Stimulated activated CD8-positive, alpha-beta memory T cell treated with anti-CD3 and anti-CD28 coated beads, Interleukin-4, amount 100 ng/mL, for 4 hours (primary cell): ENCODE results near the gene ARX.

Experiments used
- DNase-seq, 2 donors: peaks; one replicate each; pipeline ENCODE4 v3.0.0-alpha.2; 2020; ENCODE audit warnings: low read depth in 2 of 2, low spot score in 1 of 2

Gene ARX

DNA sequence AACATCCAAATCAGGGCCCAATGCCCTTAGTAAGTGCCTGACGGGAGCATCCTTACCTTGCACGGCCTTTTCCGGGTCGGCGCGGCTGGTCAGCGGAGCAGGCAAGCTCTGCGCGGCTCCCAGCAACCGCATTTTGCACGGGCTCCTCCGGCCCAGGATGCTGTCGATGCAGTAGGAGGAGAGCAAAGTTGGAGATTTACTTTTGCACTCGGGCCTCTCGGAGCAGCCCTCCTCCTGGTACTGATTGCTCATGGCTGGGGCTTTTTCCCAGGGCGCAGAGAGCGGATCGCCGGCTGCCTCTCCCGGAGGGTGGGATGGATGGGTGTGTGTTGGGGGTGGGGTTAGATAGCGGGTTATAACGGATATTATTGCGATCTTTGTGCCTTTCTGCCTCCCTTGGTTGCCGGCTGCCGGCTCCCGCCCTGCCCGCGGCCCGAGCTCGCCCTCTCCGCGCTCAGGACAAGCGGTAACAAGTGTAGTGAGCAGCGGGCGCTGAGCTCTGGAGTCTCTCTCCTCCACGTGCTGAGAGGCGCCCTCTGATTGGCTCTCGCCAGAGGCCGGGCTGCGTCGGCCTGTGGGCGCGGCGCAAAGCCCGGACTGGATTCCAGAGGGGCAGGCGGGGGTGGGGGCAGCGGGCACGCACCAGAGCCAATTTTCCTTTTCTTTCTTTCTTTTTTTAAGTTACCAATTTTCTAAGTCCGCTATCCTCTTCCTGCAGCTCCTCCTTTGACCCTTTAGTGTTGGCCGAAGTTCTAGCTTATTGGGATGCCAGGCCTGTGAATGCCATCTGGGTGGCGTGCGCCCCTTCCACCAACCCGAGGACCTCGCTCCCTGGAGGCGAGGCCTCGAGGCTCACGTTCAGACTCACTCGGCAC lies at the start of gene ARX:
TSS of gene ARX (minus strand) at position 480 of the 875 bp plus-strand sequence. CDS start at position 252, 228 bp downstream.
- DNase-seq: no peak

GRCh38 chrX:25059273-25059672 lies 43.5 kb upstream of the ARX start:
- DNase-seq: no peak

DNA sequence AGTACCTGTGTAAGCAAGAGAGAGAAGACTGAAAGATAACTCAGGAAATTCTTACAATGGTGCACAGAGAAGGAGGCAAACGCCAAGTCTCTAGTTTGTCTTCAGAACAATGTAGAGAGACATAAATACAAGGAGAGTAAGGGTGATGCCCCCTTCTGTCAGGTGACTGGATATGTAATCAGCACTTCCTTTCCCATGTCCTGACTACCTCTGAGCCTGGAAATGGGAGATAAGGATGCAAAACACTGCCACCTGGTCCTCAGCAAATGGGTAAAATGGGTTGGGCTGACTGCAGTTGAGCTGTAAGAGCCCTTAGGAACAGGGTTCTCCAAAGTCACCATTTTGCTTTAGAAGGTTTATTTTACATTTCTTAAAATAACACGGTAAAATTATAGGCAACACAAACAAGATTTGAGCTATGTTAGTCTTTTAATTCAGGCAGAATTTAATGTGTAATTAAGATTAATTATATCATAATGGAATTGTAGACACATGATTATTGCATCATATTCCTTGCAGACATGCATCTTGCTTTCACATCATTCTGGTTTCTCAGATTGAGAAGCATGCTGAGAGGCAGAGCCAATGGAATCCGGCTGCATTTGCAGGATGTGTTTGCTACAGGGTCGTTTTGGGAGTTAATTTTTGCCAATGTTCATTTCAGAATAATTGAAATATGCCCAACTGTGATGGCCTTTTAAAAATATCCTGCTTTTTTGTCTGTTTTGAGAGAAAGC lies 37.2 kb upstream of the ARX start:
- DNase-seq: no peak

DNA sequence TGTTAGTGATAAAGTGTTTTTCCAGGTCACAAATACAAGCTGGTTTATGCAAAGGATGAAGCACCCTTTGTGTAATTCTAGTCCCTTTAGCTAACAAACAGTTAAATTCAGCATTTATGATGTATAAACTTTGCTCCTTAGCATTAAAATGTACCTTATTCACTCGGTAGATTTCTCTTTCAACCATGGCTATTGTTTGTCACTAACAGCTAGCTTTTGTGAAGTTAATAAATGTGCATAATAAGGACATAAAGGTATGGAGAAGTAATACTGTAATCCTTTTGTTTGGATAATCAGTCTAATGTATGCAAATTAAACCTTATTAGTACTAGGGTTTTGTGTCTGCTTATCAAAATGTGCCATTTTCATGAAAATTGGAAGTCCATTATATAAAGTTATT lies 34.2 kb upstream of the ARX start:
- DNase-seq: no peak

- no peak for DNase-seq
Observed at GRCh38 chrX:25049357-25049756, 33.6 kb upstream of the ARX start.

GRCh38 chrX:25048178-25048577 lies 32.4 kb upstream of the ARX start:
- no peak for DNase-seq

DNA sequence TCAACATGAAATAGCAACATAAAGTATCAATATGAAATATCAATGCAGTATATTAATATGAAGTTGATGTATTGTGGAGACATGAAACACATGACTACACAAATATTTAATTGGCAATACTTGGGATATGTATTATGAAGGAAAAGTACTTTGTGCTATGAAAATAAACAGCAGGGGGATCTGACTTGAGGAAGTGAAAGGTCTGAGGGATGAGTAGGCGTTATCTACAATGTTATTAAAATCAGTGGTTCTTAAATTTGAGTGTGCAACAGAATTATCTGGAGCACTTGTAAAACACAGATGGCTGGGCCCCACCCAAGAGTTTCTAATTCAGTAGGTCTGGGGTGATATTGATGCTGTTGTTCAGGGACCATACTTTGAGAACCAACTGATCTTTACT lies 27.4 kb upstream of the ARX start:
- no peak for DNase-seq

DNA sequence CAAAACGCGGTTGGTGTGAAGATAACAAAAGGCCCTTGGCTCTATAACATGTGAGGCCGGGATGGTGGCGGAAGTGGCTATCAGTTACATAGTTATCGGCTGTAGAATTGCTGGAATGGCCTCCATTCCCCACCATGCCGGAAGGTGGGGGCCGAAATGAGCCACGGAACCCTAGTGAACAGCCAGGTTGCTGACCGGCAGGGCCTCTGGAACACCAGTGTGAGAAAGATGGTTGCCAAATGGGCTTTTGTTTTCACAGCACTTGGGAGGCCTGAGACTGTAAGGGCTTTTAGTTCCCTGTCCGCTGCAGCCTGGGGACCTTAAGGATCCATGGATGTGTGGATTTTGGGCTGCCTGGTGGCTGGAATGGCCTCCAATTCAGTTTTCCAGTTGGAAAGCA lies 23.3 kb upstream of the ARX start:
- no peak for DNase-seq

GRCh38 chrX:25034889-25035288 lies 19.1 kb upstream of the ARX start:
- DNase-seq: no peak

- DNase-seq: no peak
Observed at GRCh38 chrX:25029288-25029825, 13.6 kb upstream of the ARX start.

- DNase-seq: no peak
Observed at GRCh38 chrX:25028726-25029125, 13.0 kb upstream of the ARX start.

DNA sequence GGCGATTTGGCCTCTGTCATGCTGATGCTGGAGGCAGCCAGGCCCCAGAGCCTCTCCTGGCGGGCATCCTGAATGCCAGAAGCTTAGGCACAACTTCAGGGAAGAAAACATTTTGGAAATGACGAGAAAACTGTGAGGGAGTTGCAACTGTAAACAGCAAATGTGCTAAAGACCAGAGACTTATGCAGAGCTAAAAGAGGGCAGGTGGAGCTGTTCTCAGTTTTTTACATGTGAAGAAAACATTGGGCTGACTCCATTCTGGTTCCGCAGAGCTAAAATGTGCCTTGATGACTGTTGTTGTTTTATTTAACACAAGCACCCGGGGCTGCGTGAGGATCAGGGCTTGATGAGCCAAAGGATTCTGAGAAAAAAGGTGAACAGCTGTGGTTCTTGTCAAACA lies 10.8 kb upstream of the ARX start:
- DNase-seq: no peak

GRCh38 chrX:25025615-25026014 lies 9.8 kb upstream of the ARX start:
- DNase-seq: no peak

- no peak for DNase-seq
Observed at GRCh38 chrX:25023908-25024307, 8.1 kb upstream of the ARX start.

DNA sequence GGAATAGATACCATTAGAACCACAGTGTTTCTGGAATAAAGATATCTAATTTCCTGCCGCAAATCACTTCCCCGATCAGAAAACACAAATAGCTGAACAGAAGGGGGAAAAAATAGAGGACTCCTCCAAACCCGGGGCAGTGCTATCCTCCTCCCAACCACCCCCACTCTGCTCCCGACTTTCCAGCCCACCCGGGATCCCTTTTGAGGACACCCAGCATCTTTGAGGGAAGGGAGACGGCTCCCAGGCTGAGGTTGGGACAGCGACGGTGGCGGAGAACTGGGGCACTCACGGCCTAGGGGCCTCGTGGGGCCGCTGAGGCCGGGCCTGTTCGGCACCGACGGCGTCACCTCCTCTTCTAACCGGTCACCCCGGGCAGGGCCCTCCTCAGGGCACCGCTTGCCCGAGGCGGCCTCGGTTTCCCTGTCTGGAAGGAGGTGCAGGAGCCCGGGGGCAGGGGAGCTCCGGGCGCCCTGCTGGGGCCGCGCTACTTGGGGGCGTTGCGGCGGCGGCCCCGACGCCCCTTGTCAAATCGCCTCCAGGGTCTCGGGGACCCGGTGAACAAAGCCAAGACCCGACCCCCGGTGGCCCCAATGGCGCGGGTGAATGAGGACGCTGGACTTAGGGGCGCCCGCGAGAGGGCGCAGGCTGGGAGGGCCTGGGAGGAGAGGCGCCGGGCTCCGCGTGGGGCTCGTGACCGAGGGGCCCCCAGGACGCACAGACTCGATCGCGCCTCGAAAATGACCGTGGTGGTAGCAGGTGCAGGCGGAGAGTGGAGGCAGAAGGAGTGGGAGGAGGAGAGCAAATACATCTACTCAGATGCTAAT lies 6.9 kb upstream of the ARX start:
- DNase-seq: no peak

DNA sequence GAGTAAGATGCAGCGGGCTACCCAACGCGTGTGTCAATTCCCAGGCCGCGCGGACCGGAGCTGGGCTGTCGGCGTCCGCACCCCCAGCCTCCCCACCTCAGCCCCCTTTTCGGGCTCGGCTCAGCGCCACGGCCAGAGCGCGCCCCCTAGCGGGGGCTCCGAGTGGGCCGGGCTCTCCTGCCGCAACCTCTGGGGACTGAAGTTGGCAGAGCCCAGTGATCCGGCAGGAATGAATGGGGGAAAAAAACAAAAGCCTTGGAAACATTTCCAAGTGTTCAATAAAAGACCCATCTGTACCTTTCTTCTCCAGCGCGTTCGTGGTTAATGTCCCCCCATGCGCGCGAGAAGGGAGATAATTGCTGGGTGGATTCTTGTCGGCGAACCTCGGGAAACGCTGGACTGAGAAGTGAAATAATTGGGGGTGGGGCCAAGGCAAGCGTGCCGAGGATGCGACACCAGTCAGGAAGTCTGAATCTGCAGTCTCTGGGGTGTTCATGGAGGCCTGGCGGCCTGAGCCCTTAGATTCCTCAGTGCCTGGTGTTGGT lies 5.2 kb upstream of the ARX start:
- no peak for DNase-seq

DNA sequence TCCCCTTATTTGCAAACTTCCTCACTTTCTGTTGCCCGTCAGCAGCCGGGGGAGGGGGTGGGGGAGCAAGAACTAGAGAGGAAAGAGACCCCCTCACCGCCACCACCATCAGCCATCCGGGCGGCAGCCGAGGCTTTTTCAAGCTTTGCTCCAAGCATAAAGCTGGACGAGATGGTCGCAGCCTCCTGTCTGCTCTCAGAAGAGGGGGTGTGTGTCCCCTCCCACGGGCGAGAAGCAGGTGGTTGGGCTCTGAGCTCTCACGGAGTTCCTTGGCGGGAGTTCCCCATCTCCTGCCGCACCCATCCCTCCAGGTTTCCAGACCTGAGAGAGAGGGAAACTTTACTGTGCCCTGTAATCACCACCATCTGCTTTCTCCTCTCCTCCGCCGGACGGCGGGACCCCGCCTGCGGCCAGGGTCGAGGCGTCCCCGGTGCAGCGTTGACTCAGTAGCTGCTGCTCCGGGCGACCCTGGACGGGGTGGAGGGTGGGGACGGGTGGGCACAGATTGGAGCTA lies 4.7 kb upstream of the ARX start:
- DNase-seq: no peak

DNA sequence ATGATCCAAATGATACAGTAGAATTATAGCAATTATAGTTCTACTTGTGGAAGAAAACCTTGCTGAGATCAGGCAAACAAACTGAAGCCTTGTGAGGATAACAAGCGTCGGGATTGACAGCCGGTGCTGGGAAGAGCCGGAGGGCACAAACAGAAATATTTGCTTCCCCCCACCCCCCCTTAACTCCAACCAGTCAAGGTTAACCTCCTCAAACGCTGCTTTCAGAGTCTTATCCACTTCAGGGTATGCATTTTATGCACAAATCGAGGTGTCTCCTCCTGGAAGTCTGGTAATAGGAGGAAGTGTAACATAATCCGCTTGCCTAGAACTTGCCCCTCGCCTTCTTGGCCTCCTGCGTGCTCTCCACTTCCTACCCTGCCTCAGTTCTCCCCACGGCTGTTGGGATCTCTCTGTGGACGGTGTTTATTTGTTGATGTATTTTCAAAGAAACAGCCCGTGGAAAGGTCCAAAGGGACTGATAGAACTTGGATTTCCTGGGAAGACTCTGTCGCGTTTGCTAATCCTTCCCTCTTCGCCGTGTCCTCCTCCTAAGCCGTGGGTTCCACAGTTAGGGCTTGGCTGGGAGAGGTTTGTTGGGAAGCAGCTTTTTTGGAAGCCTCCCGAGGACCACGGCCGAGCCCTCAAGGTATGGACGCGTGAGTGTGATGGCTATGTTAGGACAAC lies 4.1 kb upstream of the ARX start:
- no peak for DNase-seq

DNA sequence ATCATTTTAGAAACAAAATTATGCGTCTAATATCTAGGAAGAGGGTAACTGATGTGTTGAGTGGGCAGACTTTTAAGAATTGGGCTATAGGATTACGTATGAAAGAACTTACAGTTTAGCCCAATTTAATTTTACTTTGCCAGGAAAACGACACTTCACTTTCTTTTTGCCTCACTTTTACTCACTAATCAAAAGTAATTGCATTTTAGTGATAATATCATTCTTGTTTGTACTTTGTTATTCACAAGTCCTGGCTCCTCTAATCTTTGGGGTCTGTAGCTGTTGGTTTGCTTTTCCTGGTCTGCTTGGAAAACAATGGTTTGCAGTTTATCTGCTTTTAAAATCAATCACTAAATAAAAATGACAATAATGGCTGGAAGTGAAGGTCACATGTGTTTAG lies 2.9 kb upstream of the ARX start:
- no peak for DNase-seq

DNA sequence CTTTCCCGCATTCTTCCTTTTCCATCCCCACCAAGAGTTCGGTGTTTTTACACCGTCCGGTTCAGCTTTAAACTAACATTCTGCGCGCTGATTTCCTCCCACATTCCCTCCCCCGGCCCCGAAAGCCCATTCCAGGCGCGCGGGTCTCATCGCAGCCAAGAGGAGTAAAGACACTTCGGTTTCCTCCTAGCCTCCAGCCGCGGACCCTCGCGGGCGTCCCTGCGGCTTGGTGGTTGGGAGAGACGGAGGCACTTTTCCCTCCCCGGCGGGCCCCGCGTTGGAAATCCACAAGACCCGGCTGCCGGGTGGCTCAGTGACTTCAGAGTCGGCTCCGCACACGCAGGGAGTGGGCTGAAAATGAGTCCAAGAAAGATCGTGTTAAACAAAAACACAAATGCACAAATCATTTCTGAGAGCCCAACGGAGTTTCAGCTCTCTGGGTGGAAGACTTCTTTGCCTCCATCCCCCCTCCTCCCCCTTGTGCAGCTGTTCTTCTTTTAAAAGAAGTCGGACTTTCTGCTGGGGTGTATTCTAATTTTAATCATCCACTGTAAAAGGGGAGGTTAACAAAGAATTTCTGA lies 2.0 kb upstream of the ARX start:
- no peak for DNase-seq
